Measurements from ENCODE around the gene ARHGAP26. TPM values are rescaled to one million over a fixed set of nuclear protein-coding genes. Genes with fewer than 3 reads are reported as not detected.
"Not testable (repeated sequence)": the region's sequence is repeated elsewhere in the genome, so short reads cannot be mapped to it uniquely, and the experiment has no call there.

The ARHGAP26 gene
- total and polyA plus RNA-seq, 7 donors: 5.4 to 25.5 (median 19.1) TPM

- H3K27me3 ChIP-seq: no peaks in the 10 kb centered on the region
- intact Hi-C loops (cut with DNase I): no loop called here
- TF ChIP-seq EP300 (IDR thresholded peaks at IDR 0.05) (no peak), POLR2A (IDR thresholded peaks at IDR 0.05) (no peak), POLR2AphosphoS5 (IDR thresholded peaks at IDR 0.05) (no peak)
- TF ChIP-seq, protein P1, sequence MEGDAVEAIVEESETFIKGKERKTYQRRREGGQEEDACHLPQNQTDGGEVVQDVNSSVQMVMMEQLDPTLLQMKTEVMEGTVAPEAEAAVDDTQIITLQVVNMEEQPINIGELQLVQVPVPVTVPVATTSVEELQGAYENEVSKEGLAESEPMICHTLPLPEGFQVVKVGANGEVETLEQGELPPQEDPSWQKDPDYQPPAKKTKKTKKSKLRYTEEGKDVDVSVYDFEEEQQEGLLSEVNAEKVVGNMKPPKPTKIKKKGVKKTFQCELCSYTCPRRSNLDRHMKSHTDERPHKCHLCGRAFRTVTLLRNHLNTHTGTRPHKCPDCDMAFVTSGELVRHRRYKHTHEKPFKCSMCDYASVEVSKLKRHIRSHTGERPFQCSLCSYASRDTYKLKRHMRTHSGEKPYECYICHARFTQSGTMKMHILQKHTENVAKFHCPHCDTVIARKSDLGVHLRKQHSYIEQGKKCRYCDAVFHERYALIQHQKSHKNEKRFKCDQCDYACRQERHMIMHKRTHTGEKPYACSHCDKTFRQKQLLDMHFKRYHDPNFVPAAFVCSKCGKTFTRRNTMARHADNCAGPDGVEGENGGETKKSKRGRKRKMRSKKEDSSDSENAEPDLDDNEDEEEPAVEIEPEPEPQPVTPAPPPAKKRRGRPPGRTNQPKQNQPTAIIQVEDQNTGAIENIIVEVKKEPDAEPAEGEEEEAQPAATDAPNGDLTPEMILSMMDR (IDR thresholded peaks at IDR 0.05): no peak
- H3K4me3 ChIP-seq: no peak overlapping the region
- no peaks in the 10 kb centered on the region for H3K4me1 ChIP-seq
- H3K36me3 ChIP-seq: no peaks in the 10 kb centered on the region
- WGBS, 2 donors: 93 to 95% methylated on average over 2 of the region's 2 CpGs
- no peak for DNase-seq
- no peak overlapping the region for H3K27ac ChIP-seq
- H3K9me3 ChIP-seq: no peaks in the 10 kb centered on the region
Observed at GRCh38 chr5:142994218-142994617, 224.0 kb downstream of the ARHGAP26 start.

- H3K27me3 ChIP-seq; H3K27ac ChIP-seq; H3K4me1 ChIP-seq; H3K4me3 ChIP-seq; intact Hi-C loops (cut with DNase I); DNase-seq; H3K9me3 ChIP-seq; H3K36me3 ChIP-seq: not testable (repeated sequence)
Observed at GRCh38 chr5:142995621-142996020, 225.4 kb downstream of the ARHGAP26 start.

GRCh38 chr5:142997591-142997990, 227.4 kb downstream of the ARHGAP26 start:
- TF ChIP-seq POLR2AphosphoS5 (IDR thresholded peaks at IDR 0.05) (no peak), POLR2A (IDR thresholded peaks at IDR 0.05) (no peak), EP300 (IDR thresholded peaks at IDR 0.05) (no peak)
- TF ChIP-seq, protein P1 (IDR thresholded peaks at IDR 0.05): no peak
- no peak overlapping the region for H3K4me3 ChIP-seq
- DNase-seq: no peak
- peaks cover 0 to 12% (median 11%) of the 10 kb centered on the region in 4 donors for H3K4me1 ChIP-seq
- intact Hi-C loops (cut with DNase I): no loop called here
- H3K27ac ChIP-seq: no peak overlapping the region
- no peaks in the 10 kb centered on the region for H3K36me3 ChIP-seq
- H3K9me3 ChIP-seq: no peaks in the 10 kb centered on the region
- H3K27me3 ChIP-seq: no peaks in the 10 kb centered on the region
- 70 to 82% methylated on average over 1 of the region's 1 CpG for WGBS, 2 donors

GRCh38 chr5:142998316-142999020, 228.3 kb downstream of the ARHGAP26 start:
- H3K36me3 ChIP-seq: no peaks in the 10 kb centered on the region
- H3K4me1 ChIP-seq: peaks cover 0 to 21% (median 19%) of the 10 kb centered on the region in 4 donors
- H3K27me3 ChIP-seq: no peaks in the 10 kb centered on the region
- intact Hi-C loops (cut with DNase I): no loop called here
- DNase-seq: no peak
- WGBS, 2 donors: 72 to 91% methylated on average over 6 of the region's 6 CpGs
- H3K9me3 ChIP-seq: no peaks in the 10 kb centered on the region
- TF ChIP-seq POLR2AphosphoS5 (IDR thresholded peaks at IDR 0.05) (no peak), EP300 (IDR thresholded peaks at IDR 0.05) (no peak), POLR2A (IDR thresholded peaks at IDR 0.05) (no peak)
- H3K27ac ChIP-seq: no peak overlapping the region
- H3K4me3 ChIP-seq: no peak overlapping the region

DNA sequence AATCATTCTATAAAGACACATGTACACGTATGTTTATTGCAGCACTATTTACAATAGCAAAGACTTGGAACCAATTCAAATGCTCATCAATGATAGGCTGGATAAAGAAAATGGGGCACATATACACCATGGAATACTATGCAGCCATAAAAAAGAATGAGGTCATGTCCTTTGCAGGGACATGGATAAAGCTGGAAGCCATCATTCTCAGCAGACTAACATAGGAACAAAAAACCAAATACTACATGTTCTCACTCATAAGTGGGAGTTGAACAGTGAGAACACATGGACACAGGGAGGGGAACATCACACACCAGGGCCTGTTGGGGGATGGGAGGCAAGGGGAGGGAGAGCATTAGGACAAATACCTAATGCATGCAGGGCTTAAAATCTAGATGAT, 230.4 kb downstream of the ARHGAP26 start:
- not testable (repeated sequence) for H3K27me3 ChIP-seq, DNase-seq, H3K27ac ChIP-seq, H3K9me3 ChIP-seq, H3K4me3 ChIP-seq, H3K36me3 ChIP-seq
- intact Hi-C loops (cut with DNase I): loop anchor here (5.0 kb wide), 1 partner anchor 402 kb away; the partner anchor contains the start of gene NR3C1
- 20 to 69% methylated on average over 1 of the region's 1 CpG for WGBS, 2 donors
- peaks cover 0 to 21% (median 19%) of the 10 kb centered on the region in 4 donors for H3K4me1 ChIP-seq

DNA sequence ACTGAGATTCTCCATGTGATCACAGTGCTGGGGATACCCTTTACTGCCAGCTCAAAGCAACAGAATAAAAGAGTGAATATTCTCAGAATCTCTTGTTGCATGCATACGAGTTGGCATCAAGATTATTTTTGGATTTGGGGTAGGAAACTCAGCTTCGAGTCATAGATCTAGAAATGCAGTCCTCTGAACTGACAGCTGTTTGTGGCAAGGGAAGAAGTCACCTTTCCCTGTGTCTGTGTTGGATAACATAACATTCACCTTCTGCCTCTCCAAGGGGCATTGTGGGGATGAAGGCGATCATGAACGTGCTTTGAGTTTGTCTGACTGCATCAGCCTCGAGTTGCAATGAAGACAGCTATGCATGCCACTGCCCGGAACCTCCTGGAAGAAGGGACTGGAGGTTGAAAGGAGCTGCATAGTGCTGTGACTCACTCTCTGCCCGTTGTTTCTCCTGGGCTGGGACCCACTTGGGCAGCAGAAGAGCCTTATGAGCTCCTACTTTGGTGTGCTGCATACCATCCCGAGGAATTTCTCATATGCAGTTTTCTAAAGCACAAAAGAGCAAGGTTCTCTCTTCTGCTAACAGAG, 231.7 kb downstream of the ARHGAP26 start:
- TF ChIP-seq POLR2AphosphoS5 (IDR thresholded peaks at IDR 0.05): no peak
- TF ChIP-seq POLR2A (IDR thresholded peaks at IDR 0.05): no peak
- TF ChIP-seq EP300 (IDR thresholded peaks at IDR 0.05): no peak
- TF ChIP-seq, protein P1 (IDR thresholded peaks at IDR 0.05): no peak
- no peaks in the 10 kb centered on the region for H3K27me3 ChIP-seq
- H3K9me3 ChIP-seq: no peaks in the 10 kb centered on the region
- DNase-seq: no peak
- H3K4me3 ChIP-seq: no peak overlapping the region
- intact Hi-C loops (cut with DNase I): loop anchor here (5.0 kb wide), 1 partner anchor 400 kb away; the partner anchor contains the start of gene NR3C1
- H3K27ac ChIP-seq: peak overlapping the region in 3 of 4 donors; percentile 43 to 60 (median 52)
- H3K36me3 ChIP-seq: no peaks in the 10 kb centered on the region
- 61 to 82% methylated on average over 8 of the region's 8 CpGs for WGBS, 2 donors
- H3K4me1 ChIP-seq: peaks cover 0 to 26% (median 23%) of the 10 kb centered on the region in 4 donors

All from sigmoid colon (tissue), 7 donors.